ENCODE results near the gene LHFPL3.

LHFPL3 gene

DNA sequence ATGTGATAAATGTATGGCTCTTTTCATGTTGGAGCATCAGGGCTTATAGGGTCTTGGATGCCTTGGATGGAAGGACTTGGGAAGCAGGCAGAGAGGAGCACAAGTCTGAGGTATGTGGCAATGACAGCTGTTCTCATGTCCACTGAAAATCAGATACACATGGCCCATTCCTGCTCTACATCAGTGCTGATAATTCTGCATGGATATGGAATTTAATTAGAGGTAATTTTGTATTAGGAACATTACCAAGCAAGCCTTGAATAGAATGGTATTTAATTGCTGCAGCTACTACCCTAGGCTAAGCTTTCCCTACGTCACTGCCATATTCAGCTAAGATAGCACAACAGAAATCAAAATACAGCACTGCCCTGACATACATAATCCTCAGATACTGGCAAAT, 299.6 kb downstream of the LHFPL3 start:
- TF ChIP-seq, protein P1, sequence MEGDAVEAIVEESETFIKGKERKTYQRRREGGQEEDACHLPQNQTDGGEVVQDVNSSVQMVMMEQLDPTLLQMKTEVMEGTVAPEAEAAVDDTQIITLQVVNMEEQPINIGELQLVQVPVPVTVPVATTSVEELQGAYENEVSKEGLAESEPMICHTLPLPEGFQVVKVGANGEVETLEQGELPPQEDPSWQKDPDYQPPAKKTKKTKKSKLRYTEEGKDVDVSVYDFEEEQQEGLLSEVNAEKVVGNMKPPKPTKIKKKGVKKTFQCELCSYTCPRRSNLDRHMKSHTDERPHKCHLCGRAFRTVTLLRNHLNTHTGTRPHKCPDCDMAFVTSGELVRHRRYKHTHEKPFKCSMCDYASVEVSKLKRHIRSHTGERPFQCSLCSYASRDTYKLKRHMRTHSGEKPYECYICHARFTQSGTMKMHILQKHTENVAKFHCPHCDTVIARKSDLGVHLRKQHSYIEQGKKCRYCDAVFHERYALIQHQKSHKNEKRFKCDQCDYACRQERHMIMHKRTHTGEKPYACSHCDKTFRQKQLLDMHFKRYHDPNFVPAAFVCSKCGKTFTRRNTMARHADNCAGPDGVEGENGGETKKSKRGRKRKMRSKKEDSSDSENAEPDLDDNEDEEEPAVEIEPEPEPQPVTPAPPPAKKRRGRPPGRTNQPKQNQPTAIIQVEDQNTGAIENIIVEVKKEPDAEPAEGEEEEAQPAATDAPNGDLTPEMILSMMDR (conservative IDR thresholded peaks at IDR 0.05; ENCODE audit: low read depth, low read length): no peak
- DNase-seq (ENCODE audit: low read depth): no peak
- H3K4me3 ChIP-seq (ENCODE audit: low read depth, low read length): no peak overlapping the region

DNA sequence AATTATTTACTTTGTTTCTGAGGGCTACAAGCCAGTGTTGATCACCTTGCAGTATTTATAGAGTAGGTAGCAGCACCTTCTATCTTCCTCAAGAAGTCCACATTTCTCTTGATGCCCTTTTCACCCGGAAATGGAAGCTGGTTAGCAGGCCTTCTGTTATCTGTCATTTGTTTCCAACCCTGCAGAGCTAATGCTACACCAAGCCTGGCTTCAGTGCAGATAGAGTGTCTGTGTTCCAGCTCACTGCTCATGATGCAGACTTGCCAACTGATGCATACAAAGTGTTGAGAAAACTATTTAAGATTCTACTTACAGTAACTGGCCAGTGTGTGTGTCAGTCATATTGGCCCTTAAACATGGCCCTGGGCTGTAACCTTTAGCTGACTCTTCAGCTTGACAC, 301.0 kb downstream of the LHFPL3 start:
- no peak overlapping the region for H3K4me3 ChIP-seq (ENCODE audit: low read depth, low read length)
- TF ChIP-seq, protein P1 (conservative IDR thresholded peaks at IDR 0.05; ENCODE audit: low read depth, low read length): no peak
- DNase-seq (ENCODE audit: low read depth): no peak

DNA sequence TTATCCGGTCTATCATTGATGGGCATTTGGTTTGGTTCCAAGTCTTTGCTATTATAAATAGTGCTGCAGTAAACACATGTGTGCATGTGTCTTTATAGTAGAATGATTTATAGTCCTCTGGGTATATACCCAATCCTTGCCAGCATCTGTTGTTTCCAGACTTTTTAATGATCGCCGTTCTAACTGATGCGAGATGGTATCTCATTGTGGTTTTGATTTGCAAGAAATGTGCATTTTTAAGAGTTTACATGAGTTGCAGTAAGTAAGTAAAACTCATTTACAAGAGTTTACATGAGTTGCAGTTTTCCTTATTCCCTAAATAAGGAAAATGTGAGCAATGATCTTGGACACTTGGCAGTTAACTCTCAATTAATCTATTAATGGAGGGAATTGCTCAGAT, 312.1 kb downstream of the LHFPL3 start:
- TF ChIP-seq, protein P1 (conservative IDR thresholded peaks at IDR 0.05; ENCODE audit: low read depth, low read length): no peak
- DNase-seq (ENCODE audit: low read depth): no peak

DNA sequence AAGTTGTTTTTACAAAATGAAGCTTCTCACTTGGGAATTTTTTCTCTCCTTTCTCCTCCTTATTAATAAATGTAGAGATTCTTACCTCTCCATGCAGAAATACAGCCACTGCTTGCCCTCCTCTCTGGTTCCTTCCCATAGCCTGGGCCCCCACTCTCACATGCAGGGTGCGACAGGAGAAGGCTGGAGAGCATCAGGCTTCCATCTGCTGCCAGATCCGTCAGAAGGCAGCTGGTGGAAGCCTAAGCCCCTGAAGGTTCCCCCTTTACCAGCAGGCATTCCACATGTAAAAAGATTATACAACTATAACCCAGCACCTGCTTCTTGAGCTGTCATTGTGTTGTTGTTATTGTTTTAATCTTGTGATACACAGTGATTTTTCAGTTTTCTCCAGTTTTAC, 314.2 kb downstream of the LHFPL3 start:
- TF ChIP-seq, protein P1 (conservative IDR thresholded peaks at IDR 0.05; ENCODE audit: low read depth, low read length): no peak
- no peak for DNase-seq (ENCODE audit: low read depth)
- H3K4me3 ChIP-seq (ENCODE audit: low read depth, low read length): no peak overlapping the region

More for the DNA sequence above, 312.1 kb downstream of the LHFPL3 start:
- H3K4me3 ChIP-seq (ENCODE audit: low read depth, low read length): no peak overlapping the region

DNA sequence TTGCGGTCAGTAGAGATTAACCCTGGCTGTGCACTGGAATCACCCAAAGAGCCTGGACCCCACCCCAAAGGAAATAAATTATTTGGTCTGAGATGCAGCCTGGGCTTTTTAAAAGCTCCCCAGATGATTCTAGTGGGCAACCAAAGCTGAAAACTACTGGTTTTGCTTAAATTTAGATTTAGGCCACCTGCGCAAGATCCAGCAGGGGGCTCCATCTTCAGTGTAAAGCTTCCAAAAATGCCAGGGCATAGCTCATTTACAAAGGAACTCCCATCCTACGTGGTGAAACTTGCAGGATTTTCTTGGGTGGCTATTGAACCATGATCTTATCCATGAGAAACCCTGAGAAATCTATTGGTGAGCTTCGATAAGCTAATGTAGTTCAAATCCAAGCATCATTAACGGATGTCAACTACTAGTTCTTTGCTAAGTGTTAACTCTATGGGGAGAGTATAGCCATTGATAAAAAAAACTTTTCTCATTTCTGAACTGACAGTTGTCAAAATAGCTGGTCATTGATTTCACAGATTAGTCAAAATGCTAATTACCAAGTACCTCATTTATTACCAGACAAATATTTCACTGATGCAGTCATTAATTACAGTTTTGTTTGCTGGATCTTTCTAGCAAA, 315.3 kb downstream of the LHFPL3 start:
- TF ChIP-seq, protein P1 (conservative IDR thresholded peaks at IDR 0.05; ENCODE audit: low read depth, low read length): peak; percentile 57
- DNase-seq (ENCODE audit: low read depth): peak; percentile 7
- H3K4me3 ChIP-seq (ENCODE audit: low read depth, low read length): no peak overlapping the region

DNA sequence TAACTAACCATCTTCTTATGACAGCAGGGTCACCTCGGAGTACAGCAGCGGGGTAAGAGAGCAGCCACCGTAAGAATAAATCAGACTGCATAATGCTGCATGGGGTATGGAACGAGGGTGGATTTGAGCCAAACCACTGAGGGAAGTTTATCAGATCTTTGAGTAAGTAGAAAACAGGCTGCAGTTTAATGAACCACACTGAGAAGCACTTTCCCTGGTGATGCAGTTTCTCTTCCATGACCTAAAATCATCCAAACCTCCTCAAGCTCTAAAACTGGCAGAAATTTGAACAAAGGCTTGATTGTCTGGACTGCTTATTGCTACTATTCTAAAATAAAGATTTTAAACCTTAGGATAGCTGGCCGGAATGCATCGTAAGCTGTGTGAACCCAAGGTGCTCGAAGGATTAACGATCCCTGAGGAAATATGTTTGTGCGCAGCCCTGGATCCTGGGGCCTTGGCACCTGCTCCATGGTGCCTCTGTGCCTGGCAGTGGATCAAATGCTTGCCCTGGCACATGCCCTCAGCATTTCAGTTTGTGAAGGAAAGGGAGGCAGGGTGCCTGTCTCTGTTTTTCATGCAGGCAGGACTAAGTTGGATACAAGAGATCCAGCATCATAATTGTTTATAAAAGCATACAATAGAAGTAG, 322.7 kb downstream of the LHFPL3 start:
- TF ChIP-seq, protein P1 (conservative IDR thresholded peaks at IDR 0.05; ENCODE audit: low read depth, low read length): no peak
- DNase-seq (ENCODE audit: low read depth): no peak
- no peak overlapping the region for H3K4me3 ChIP-seq (ENCODE audit: low read depth, low read length)

DNA sequence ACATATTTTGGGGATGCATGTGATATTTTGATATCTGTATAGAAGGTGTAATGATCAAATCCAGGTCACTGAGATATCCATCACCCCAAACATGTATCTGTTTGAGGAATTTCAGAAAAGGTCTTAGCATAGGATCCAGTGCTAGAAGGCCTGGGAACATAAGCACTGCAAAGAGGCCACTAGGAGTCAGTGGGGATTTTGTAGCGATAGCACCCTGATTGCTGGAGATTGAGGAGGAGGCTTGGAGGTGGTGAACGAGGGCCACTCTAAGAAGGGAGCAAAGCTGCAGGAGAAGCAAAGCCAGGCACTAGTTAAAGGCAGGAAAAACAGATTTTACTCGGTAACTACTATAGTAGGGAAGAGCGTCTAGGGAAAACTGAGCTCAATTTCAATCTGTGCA, 324.0 kb downstream of the LHFPL3 start:
- TF ChIP-seq, protein P1 (conservative IDR thresholded peaks at IDR 0.05; ENCODE audit: low read depth, low read length): no peak

More for the DNA sequence above, 324.0 kb downstream of the LHFPL3 start:
- H3K4me3 ChIP-seq (ENCODE audit: low read depth, low read length): no peak overlapping the region
- DNase-seq (ENCODE audit: low read depth): no peak
